HG03095 (cell line): ENCODE data around the gene PRIM2.
"Not testable (repeated sequence)": the region's sequence is repeated elsewhere in the genome, so short reads cannot be mapped to it uniquely, and the experiment has no call there.

ENCODE experiments used
- ATAC-seq: cut with Tn5 transposase; IDR thresholded peaks from one replicate; pipeline ENCODE4 v1.9.1; 2021; ENCODE audit warnings: moderate library complexity; ENCODE audit not compliant: unreplicated experiment

The PRIM2 gene

GRCh38 chr6:57317060-57317943 lies at the start of gene PRIM2:
Gene PRIM2, plus strand, starts transcription at chr6:57317630. Its CDS starts 816 bp downstream, at chr6:57318446.
- ATAC-seq, result peak; percentile 84

DNA sequence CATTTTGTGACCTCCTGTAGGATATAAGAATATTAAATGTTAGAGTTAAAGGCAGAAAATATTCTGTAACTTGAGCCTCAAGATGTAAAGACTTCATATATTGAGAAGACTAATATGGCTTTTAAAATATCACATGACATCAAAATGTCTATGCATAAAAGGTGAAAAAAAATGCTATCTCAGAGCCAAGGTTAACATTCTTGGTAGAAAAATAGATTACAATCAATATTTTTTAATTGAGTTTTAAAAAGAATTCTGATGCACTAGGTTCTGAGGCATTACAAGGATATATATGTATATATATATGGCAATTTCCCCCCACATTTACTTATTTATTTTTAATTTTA lies 49.2 kb upstream of the PRIM2 start:
- no peak for ATAC-seq

GRCh38 chr6:57274113-57274824 lies 43.2 kb upstream of the PRIM2 start:
- ATAC-seq, result not testable (repeated sequence)

GRCh38 chr6:57275384-57275783 lies 42.0 kb upstream of the PRIM2 start:
- ATAC-seq, result no peak

DNA sequence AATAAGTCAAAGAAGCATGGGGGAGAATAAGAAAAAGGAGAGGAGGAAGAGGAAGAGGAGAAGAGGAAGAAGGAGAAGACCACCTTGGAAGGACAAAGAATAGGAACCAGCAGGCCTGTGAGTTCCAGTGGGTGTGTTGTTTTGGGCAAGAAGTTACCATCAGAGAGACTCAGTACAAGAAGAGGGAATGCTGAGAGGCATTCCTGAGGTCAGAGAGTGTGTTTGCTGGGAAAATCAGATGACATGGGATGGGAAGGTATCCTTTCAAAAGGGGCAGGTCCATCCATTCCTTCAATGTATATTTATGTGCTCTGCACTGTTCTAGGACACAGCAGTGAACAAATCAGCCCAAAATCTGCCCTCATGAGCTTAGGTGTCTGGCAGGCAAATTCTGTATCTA lies 40.5 kb upstream of the PRIM2 start:
- no peak for ATAC-seq

DNA sequence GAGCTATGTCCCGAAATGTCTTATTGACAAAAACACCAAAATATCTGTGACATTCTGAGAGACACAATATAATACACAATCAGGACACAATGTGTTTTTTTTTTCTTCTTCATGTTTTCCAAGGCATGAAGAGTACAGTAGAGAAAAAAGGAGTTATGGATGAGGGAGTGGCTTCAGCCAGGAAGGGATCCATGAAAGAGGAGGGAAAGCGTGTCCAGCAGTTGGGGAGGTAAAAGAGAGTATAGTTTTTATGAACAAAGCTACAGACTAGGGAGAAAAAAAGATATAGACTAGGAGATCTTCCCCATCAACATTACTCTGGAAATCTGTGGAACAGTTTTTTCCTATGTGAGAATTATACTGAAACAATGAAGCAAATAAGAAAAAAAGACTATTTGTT lies 38.9 kb upstream of the PRIM2 start:
- ATAC-seq, result no peak

DNA sequence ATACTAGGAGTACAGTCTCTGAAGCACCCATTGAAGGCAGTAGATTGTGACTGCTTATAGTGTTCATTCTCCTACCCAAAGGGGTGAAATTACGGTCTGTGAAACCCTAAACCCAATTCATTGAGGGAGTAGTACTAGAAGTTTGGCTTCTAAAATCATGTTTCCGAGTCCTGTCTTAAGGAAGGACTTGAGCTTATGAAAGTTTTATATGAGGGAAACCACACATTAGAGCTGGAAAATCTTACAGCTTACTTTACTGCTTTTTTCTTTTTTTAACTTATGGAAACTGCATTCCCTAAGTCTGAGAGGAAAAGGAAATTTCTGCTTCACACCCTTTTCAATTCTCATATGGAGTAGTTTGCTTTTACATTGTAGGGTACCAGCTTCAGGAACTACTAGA lies 38.4 kb upstream of the PRIM2 start:
- no peak for ATAC-seq

DNA sequence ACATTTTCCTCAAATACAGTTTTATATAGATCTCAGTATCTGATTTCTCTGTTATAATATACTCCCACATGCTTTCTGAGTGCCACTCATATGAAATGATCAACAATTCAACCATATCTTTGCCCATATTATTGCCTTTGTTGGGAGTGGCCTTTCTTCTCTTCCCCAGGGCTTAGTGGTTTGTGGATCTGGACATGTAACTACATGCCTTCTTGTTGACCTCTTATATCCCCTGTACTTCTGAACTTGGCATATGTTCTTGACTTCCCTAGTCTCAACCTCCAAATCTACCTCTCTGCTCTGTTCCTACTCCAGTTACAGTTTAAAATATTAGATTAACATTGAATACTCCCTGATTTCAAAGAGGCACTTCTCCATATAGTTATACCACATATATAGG lies 34.3 kb upstream of the PRIM2 start:
- ATAC-seq, result no peak

GRCh38 chr6:57283911-57284455 lies 33.4 kb upstream of the PRIM2 start:
- no peak for ATAC-seq

- not testable (repeated sequence) for ATAC-seq
These were observed 29.3 kb upstream of the PRIM2 start for GRCh38 chr6:57288136-57288535.

DNA sequence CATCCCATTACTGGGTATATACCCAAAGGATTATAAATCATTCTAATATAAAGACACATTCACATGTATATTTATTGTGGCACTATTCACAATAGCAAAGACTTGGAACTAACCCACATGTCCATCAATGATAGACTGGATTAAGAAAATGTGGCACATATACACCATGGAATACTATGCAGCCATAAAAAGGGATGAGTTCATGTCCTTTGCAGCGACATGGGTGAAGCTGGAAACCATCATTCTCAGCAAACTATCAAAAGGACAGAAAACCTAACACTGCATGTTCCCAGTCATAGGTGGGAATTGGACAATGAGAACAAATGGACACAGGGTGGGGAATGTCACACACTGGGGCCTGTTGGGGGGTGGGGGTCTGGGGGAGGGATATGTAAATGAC lies 24.0 kb upstream of the PRIM2 start:
- not testable (repeated sequence) for ATAC-seq

- ATAC-seq, result no peak
These were observed 22.5 kb upstream of the PRIM2 start for GRCh38 chr6:57294862-57295445.

GRCh38 chr6:57297505-57297904 lies 19.9 kb upstream of the PRIM2 start:
- ATAC-seq, result no peak

GRCh38 chr6:57298741-57299140 lies 18.7 kb upstream of the PRIM2 start:
- ATAC-seq, result no peak

DNA sequence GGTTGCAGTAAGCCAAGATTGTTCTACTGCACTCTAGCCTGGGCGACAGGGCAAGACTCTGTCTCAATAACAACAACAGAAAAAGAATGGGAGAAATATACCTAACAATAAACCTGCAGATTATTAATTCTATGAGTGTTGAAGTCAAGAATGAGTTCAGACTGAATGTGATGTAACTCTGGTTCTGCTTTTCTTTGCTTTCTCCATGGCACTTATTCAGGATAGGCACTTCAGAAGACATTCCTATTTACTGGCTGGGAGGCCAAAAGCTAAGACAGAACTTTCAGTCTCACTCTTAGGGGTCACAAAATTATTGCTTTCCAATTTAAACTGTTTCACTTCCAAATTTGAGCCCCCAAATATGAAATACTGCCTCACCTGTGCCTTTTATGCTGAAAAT lies 15.7 kb upstream of the PRIM2 start:
- ATAC-seq, result no peak

DNA sequence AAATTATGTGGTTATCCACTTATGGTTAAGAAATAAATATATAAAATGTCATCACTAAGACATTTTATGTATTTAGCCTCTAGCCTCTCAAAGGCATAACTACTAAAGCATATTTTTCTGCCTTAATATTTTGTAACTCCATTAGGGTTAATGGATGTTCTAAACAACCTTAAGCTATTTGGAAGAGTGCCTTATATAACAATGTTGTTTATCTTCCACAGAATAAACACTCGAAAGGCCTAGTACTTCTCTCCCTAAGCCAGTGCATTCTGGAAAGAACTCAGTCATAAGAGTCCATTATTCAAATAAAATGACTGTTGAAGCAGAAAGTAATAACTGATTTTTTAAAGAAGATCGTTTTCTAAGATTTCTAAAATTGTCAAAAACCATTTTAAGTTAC lies 15.0 kb upstream of the PRIM2 start:
- ATAC-seq, result no peak

DNA sequence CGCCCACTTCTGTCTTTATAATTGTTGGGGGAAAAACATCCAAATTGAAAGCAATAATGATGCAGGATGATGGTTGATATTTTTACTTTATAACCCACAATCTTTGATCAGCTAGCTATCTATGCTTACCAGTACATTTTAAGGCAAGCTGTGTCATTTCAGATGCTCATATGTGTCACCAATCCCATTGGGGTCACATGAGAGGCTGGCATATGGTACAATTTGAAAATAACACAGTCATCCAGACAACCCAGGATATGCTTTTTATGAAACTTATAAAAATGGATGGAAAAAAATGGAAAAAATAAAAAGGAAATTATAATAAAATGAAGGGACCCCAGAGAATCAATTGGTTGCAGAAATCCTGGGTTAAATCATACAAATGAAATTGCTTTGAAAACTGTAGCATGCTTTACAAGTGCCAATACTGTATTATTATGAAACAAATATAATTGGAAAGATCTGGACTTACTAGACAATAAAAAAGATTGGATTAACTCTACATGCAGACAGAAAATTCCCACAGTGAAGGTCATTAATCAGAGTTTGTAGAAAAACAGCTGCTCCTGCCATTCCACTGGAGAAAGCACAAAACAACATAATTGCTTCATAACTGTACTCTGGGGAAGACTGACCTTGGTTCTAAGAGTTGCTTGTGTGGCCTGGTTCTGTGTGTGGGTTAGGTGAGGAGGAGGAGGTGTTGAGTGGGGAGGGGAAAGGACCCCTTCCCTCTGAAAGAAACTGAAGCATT lies 13.3 kb upstream of the PRIM2 start:
- no peak for ATAC-seq

DNA sequence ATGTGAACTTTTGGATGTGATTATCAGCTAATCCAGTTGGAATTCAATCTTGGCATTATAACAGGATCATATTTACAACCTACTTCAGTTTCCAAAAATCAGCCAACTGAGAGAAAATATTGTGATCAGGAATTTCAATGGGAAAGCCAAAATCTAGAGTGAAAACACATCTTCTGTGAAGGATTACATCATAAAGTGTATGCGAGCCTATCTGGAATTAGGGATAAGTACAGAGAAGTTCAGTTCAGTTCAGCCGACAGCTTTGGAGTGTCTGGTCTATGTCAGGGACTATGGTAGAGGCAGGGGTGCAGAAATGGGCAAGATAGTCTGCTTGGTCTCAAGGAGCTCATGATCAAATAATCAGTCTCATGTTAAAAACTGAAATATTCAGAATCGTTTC lies 12.3 kb upstream of the PRIM2 start:
- ATAC-seq, result no peak

DNA sequence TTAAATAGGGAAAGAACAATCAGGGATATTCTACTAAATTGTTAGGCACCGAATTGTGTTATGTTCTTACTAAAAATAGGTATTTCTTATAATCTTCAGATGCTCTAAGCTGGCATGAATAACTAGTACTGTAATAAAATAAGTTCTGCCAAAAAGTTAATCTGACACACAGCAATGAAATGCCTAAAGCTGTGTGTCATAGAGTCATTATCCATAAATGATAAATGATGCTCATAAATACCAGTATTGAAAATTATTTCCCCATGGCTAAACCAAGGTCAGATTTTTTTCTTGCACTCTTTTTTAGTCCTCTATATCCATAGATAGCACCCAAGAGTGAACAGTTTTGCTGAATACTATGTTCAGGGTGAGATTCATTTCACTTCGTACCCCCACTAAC lies 11.7 kb upstream of the PRIM2 start:
- ATAC-seq, result no peak

- no peak for ATAC-seq
These were observed 11.2 kb upstream of the PRIM2 start for GRCh38 chr6:57306273-57306672.

- no peak for ATAC-seq
These were observed 9.6 kb upstream of the PRIM2 start for GRCh38 chr6:57307850-57308249.
